Immature natural killer cell (primary cell): ENCODE measurements around the gene SEPSECS. TPM values are rescaled to one million over a fixed set of nuclear protein-coding genes. Genes with fewer than 3 reads are reported as not detected.
"Not testable (repeated sequence)": the region's sequence is repeated elsewhere in the genome, so short reads cannot be mapped to it uniquely, and the experiment has no call there.

Source experiments
- DNase-seq, 3 donors: peaks; one replicate each; pipeline ENCODE4 v3.0.0; 2022; ENCODE audit warnings: mixed read lengths in 1 of 3
- H3K27ac Mint-ChIP-seq, 6 donors: one replicate each; pipeline ENCODE4 v1.8.0; 2020; ENCODE audit warnings: mixed read lengths in 6 of 6, mild to moderate bottlenecking in 5 of 6, inconsistent platforms in 4 of 6, moderate library complexity in 3 of 6
- H3K27me3 Mint-ChIP-seq, 3 donors: one replicate each; pipeline ENCODE4 v1.8.0; 2020 to 2021; ENCODE audit warnings: low read depth in 3 of 3, mild to moderate bottlenecking in 3 of 3, mixed read lengths in 3 of 3, moderate library complexity in 3 of 3, inconsistent platforms in 1 of 3
- H3K36me3 Mint-ChIP-seq, 3 donors: one replicate each; pipeline ENCODE4 v1.8.0; 2020; ENCODE audit warnings: mixed read lengths in 3 of 3, inconsistent platforms in 2 of 3, mild to moderate bottlenecking in 2 of 3
- H3K4me1 Mint-ChIP-seq, 2 donors: one replicate each; pipeline ENCODE4 v1.8.0; 2020; ENCODE audit warnings: inconsistent platforms in 2 of 2, mild to moderate bottlenecking in 2 of 2, mixed read lengths in 2 of 2, moderate library complexity in 1 of 2
- H3K4me3 Mint-ChIP-seq, 5 donors: one replicate each; pipeline ENCODE4 v1.8.0; 2020; ENCODE audit warnings: mild to moderate bottlenecking in 5 of 5, mixed read lengths in 5 of 5, inconsistent platforms in 3 of 5, moderate library complexity in 3 of 5
- H3K9me3 Mint-ChIP-seq, 6 donors: one replicate each; pipeline ENCODE4 v1.8.0; 2020; ENCODE audit warnings: mild to moderate bottlenecking in 6 of 6, mixed read lengths in 6 of 6, inconsistent platforms in 4 of 6, moderate library complexity in 3 of 6
- polyA plus RNA-seq, 3 donors: library from polyadenylated mRNA; unstranded; fragments of 300-500 nt; fragmentation: Illumina TruSeq; gene quantifications; one replicate each; pipeline ENCODE4 v1.2.3, GENCODE V29; 2021

Gene SEPSECS
- polyA plus RNA-seq, 3 donors from 2014 or later: 2.1 to 6.0 (median 4.6) TPM

- DNase-seq: no peak
- no peak overlapping the region for H3K27ac Mint-ChIP-seq
- no peaks in the 10 kb centered on the region for H3K4me1 Mint-ChIP-seq
- peaks cover 0 to 4% (median 0%) of the 10 kb centered on the region in 3 donors for H3K36me3 Mint-ChIP-seq
- H3K27me3 Mint-ChIP-seq: peaks cover 0 to 11% (median 2%) of the 10 kb centered on the region in 3 donors
- no peak overlapping the region for H3K4me3 Mint-ChIP-seq
- peaks cover 0 to 6% (median 1%) of the 10 kb centered on the region in 6 donors for H3K9me3 Mint-ChIP-seq
Observed at GRCh38 chr4:25098964-25099891, 61.0 kb downstream of the SEPSECS start.

GRCh38 chr4:25096981-25097443 lies 63.2 kb downstream of the SEPSECS start:
- peaks cover 0 to 4% (median 4%) of the 10 kb centered on the region in 3 donors for H3K36me3 Mint-ChIP-seq
- H3K4me3 Mint-ChIP-seq: no peak overlapping the region
- H3K27ac Mint-ChIP-seq: no peak overlapping the region

GRCh38 chr4:25096251-25096980 lies 63.8 kb downstream of the SEPSECS start:
- Mint-ChIP-seq H3K27ac (no peak overlapping the region), H3K9me3 (peaks cover 0 to 8% (median 4%) of the 10 kb centered on the region in 6 donors), H3K4me3 (no peak overlapping the region)

More at GRCh38 chr4:25096981-25097443, 63.2 kb downstream of the SEPSECS start:
- DNase-seq: no peak
- H3K4me1 Mint-ChIP-seq: no peaks in the 10 kb centered on the region
- peaks cover 0 to 8% (median 5%) of the 10 kb centered on the region in 6 donors for H3K9me3 Mint-ChIP-seq
- H3K27me3 Mint-ChIP-seq: peaks cover 1 to 9% (median 2%) of the 10 kb centered on the region in 3 donors

GRCh38 chr4:25095837-25096236 lies 64.4 kb downstream of the SEPSECS start:
- Mint-ChIP-seq H3K4me1 (no peaks in the 10 kb centered on the region), H3K4me3 (no peak overlapping the region), H3K9me3 (peaks cover 0 to 9% (median 3%) of the 10 kb centered on the region in 6 donors), H3K27me3 (peaks cover 1 to 6% (median 3%) of the 10 kb centered on the region in 3 donors), H3K27ac (no peak overlapping the region), H3K36me3 (peaks cover 0 to 4% (median 0%) of the 10 kb centered on the region in 3 donors)
- DNase-seq: no peak

More at GRCh38 chr4:25096251-25096980, 63.8 kb downstream of the SEPSECS start:
- H3K4me1 Mint-ChIP-seq: no peaks in the 10 kb centered on the region
- DNase-seq: no peak
- peaks cover 0 to 4% (median 3%) of the 10 kb centered on the region in 3 donors for H3K36me3 Mint-ChIP-seq
- peaks cover 1 to 6% (median 2%) of the 10 kb centered on the region in 3 donors for H3K27me3 Mint-ChIP-seq

- peaks cover 0 to 9% (median 3%) of the 10 kb centered on the region in 6 donors for H3K9me3 Mint-ChIP-seq
- no peak for DNase-seq
- no peak overlapping the region for H3K4me3 Mint-ChIP-seq
- H3K27ac Mint-ChIP-seq: no peak overlapping the region
- no peaks in the 10 kb centered on the region for H3K4me1 Mint-ChIP-seq
- peaks cover 1 to 10% (median 4%) of the 10 kb centered on the region in 3 donors for H3K27me3 Mint-ChIP-seq
- H3K36me3 Mint-ChIP-seq: peaks cover 0 to 4% (median 0%) of the 10 kb centered on the region in 3 donors
Observed at GRCh38 chr4:25092139-25092538, 68.1 kb downstream of the SEPSECS start.

- H3K27ac Mint-ChIP-seq: no peak overlapping the region
- H3K36me3 Mint-ChIP-seq: peaks cover 0 to 4% (median 0%) of the 10 kb centered on the region in 3 donors
- H3K9me3 Mint-ChIP-seq: peaks cover 0 to 9% (median 3%) of the 10 kb centered on the region in 6 donors
- no peaks in the 10 kb centered on the region for H3K4me1 Mint-ChIP-seq
- no peak for DNase-seq
- peaks cover 1 to 10% (median 4%) of the 10 kb centered on the region in 3 donors for H3K27me3 Mint-ChIP-seq
- no peak overlapping the region for H3K4me3 Mint-ChIP-seq
Observed at GRCh38 chr4:25090516-25090915, 69.7 kb downstream of the SEPSECS start.

GRCh38 chr4:25089051-25089763 lies 71.0 kb downstream of the SEPSECS start:
- H3K36me3 Mint-ChIP-seq: peaks cover 0 to 4% (median 0%) of the 10 kb centered on the region in 3 donors
- H3K4me3 Mint-ChIP-seq: no peak overlapping the region
- H3K9me3 Mint-ChIP-seq: peaks cover 0 to 8% (median 3%) of the 10 kb centered on the region in 6 donors
- H3K27ac Mint-ChIP-seq: no peak overlapping the region
- H3K27me3 Mint-ChIP-seq: peaks cover 1 to 10% (median 4%) of the 10 kb centered on the region in 3 donors
- DNase-seq: no peak
- H3K4me1 Mint-ChIP-seq: no peaks in the 10 kb centered on the region

- no peak for DNase-seq
- peaks cover 0 to 4% (median 0%) of the 10 kb centered on the region in 3 donors for H3K36me3 Mint-ChIP-seq
- no peaks in the 10 kb centered on the region for H3K4me1 Mint-ChIP-seq
- no peak overlapping the region for H3K27ac Mint-ChIP-seq
- peaks cover 0 to 6% (median 2%) of the 10 kb centered on the region in 6 donors for H3K9me3 Mint-ChIP-seq
- H3K27me3 Mint-ChIP-seq: peaks cover 1 to 11% (median 4%) of the 10 kb centered on the region in 3 donors
- no peak overlapping the region for H3K4me3 Mint-ChIP-seq
Observed at GRCh38 chr4:25088093-25088952, 71.9 kb downstream of the SEPSECS start.

- Mint-ChIP-seq H3K36me3 (no peaks in the 10 kb centered on the region), H3K27me3 (peaks cover 0 to 17% (median 2%) of the 10 kb centered on the region in 3 donors), H3K27ac (no peak overlapping the region), H3K9me3 (peaks cover 0 to 2% (median 0%) of the 10 kb centered on the region in 6 donors), H3K4me1 (no peaks in the 10 kb centered on the region), H3K4me3 (no peak overlapping the region)
- no peak for DNase-seq
Observed at GRCh38 chr4:25085671-25086070, 74.6 kb downstream of the SEPSECS start.

- not testable (repeated sequence) for H3K36me3 Mint-ChIP-seq, DNase-seq, H3K9me3 Mint-ChIP-seq, H3K4me3 Mint-ChIP-seq, H3K4me1 Mint-ChIP-seq, H3K27ac Mint-ChIP-seq
- H3K27me3 Mint-ChIP-seq: peaks cover 0 to 14% (median 2%) of the 10 kb centered on the region in 3 donors
Observed at GRCh38 chr4:25083441-25083840, 76.8 kb downstream of the SEPSECS start.

- peaks cover 0 to 2% (median 0%) of the 10 kb centered on the region in 6 donors for H3K9me3 Mint-ChIP-seq
- no peak for DNase-seq
- H3K4me3 Mint-ChIP-seq: no peak overlapping the region
- H3K4me1 Mint-ChIP-seq: no peaks in the 10 kb centered on the region
- peaks cover 0 to 7% (median 0%) of the 10 kb centered on the region in 3 donors for H3K27me3 Mint-ChIP-seq
- no peak overlapping the region for H3K27ac Mint-ChIP-seq
- no peaks in the 10 kb centered on the region for H3K36me3 Mint-ChIP-seq
Observed at GRCh38 chr4:25081866-25082471, 78.3 kb downstream of the SEPSECS start.

GRCh38 chr4:25080571-25080970 lies 79.7 kb downstream of the SEPSECS start:
- Mint-ChIP-seq H3K9me3 (peaks cover 0 to 5% (median 0%) of the 10 kb centered on the region in 6 donors), H3K27ac (no peak overlapping the region), H3K4me1 (no peaks in the 10 kb centered on the region), H3K36me3 (no peaks in the 10 kb centered on the region), H3K27me3 (peaks cover 0 to 7% (median 1%) of the 10 kb centered on the region in 3 donors), H3K4me3 (no peak overlapping the region)
- DNase-seq: no peak
